HG02981 (cell line): ENCODE data around the gene ZGRF1.
"Not testable (repeated sequence)": the region's sequence is repeated elsewhere in the genome, so short reads cannot be mapped to it uniquely, and the experiment has no call there.

ENCODE experiments used
- ATAC-seq: cut with Tn5 transposase; IDR thresholded peaks from one replicate; pipeline ENCODE4 v1.9.1; 2021; ENCODE audit warnings: mild to moderate bottlenecking, moderate library complexity; ENCODE audit not compliant: unreplicated experiment

The ZGRF1 gene

DNA sequence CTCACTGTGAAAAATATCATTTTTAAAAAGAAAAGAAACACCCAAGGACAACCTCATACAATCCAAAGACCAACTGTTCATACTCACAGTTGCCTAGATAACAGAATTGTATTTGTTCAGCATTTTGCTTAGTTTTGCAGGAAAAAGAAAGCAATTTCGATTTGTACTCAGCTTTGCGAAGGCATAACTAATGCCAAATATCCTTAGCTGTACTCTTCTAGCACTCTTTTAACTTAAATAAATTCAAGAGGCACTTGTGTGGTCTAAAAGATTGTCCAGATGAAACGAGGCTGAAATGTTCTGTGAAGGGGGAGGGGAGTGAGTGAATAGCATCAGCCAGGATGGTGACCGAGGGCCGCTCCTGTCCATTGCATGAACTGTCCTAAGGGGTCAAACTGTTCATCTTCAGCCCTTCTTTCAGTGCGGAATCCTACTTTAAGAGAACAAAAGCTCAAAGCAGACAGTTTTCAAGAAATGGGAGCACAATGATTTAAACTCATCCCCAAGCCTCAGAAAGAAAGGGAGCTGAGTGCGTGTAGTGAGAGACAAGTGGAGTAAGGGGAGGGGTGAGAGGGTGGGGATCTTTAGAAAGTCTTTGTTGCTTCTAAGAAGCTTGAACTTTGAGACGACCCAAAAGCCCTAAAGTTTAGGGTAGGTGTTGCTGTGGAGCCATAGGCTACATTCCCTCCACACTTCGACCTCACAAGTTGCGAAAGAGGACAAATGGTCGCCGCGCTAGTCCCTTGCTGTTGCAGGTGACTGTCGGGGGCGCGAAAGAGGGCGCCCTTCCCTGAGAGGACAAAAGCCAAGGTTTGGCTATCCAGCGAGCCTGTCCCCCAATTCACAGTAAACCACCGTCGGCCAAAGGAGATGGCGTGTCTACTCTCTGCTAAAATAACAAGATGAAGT is 116.8 kb downstream of the ZGRF1 start:
- ATAC-seq: no peak

GRCh38 chr4:112518675-112519074 is 118.0 kb downstream of the ZGRF1 start:
- ATAC-seq: no peak

- no peak for ATAC-seq
These were observed 118.8 kb downstream of the ZGRF1 start for GRCh38 chr4:112517911-112518310.

GRCh38 chr4:112517067-112517634 is 119.6 kb downstream of the ZGRF1 start:
- peak; percentile 15 for ATAC-seq

- ATAC-seq: peak; percentile 20
These were observed 120.1 kb downstream of the ZGRF1 start for GRCh38 chr4:112516471-112517066.

DNA sequence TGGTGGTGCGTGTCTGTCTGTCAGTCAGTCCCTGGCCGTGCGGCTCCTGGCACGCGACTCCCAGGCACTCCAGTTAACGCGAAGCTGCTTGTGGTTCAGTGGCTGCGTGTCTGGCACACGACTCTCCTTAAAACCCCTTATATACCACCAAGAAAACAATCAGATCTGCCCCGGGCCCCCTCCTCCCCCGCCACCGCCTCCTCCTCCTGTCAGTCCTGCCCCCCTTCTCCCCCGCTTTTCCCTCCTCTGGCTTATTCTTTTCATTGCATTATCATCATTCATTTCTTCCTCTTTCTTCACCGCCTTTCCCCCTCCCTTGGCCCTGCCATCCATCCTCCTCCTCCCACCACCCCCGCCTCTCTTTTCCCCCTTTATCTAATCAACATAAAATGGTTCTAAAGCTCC is 120.6 kb downstream of the ZGRF1 start, which contains the start of gene NEUROG2:
Gene NEUROG2, minus strand, starts transcription at position 115 of the 405 bp plus-strand sequence. CDS start 705 bp downstream, outside the sequence.
- ATAC-seq: no peak

GRCh38 chr4:112515198-112516065 is 121.3 kb downstream of the ZGRF1 start:
- peak; percentile 37 for ATAC-seq

- ATAC-seq: peak; percentile 3
These were observed 122.0 kb downstream of the ZGRF1 start for GRCh38 chr4:112514647-112515197.

- ATAC-seq: peak; percentile 1
These were observed 122.6 kb downstream of the ZGRF1 start for GRCh38 chr4:112513971-112514646.

DNA sequence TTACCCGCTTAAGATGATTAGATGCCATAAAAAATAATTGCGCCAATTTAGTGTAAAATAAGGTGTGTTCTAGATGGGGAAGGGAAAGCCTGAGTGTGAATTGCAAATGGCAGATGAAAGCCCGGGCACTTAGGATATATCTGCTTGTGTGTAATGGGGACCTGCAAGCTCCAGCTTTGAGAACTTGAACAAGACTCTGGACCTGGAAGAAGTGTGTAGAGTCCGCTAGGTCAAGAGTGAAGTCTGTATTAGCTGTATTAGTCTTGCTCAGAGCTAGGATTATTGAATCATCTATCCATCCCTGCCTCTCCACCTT is 124.9 kb downstream of the ZGRF1 start:
- ATAC-seq: no peak

- no peak for ATAC-seq
These were observed 125.5 kb downstream of the ZGRF1 start for GRCh38 chr4:112511093-112511802.

DNA sequence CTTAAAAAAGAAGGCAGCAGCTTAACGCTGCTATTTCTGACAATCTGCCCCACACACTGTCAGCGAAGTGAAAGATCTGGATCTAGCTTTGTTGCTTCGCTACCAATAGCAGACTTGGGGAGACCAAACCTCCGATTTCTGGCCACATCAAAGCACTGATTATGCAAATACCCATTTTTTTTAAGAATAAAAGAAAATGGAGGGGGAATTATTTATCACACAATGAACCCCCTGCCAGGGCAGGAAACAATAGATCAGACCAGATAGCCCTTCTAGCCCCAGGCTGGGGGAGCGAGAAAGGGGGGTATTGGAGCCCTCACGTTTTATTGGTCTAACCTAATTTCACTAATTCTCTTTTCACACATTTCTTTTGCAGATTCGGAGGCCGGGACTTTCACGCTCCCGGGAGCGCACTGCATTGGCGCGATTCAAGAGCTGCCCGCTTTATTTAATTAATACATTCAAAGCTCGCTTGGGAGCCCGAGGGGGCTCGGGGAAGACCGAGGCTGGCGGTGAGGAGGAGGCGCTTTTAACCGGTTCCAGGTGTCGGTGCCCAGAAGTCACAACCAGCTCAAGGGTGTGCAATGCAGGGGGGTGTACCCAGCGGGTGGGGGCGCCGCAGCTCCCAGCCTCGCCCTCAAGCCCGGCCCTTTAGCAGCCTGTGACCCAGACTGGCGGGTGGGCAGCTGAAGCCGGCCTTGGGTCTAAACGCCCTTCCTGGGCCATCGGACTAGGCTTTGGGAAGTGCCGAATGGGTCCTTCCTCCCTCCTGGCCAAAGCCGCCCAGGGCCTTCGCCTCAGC is 126.2 kb downstream of the ZGRF1 start:
- no peak for ATAC-seq

GRCh38 chr4:112509243-112510141 is 127.2 kb downstream of the ZGRF1 start:
- ATAC-seq: no peak

GRCh38 chr4:112508356-112508755 is 128.4 kb downstream of the ZGRF1 start:
- no peak for ATAC-seq

DNA sequence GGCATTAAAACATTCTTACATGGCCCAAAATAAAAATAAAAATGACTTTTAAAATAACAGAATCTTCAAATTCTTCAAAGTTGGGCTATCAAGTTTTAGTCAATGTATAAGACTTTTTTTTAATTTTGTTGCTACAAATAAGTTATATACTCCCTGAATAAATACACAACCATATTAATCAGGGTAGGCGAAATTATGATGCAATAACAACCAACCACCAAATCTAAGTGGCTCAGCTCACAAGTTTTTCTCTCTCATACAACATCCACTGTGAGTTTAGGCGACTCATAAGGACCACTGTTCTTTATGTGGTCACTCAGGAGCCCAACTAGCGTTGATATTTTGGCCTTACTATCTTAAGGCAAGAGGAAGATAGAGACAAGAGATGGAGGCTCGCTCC is 131.9 kb downstream of the ZGRF1 start:
- no peak for ATAC-seq

DNA sequence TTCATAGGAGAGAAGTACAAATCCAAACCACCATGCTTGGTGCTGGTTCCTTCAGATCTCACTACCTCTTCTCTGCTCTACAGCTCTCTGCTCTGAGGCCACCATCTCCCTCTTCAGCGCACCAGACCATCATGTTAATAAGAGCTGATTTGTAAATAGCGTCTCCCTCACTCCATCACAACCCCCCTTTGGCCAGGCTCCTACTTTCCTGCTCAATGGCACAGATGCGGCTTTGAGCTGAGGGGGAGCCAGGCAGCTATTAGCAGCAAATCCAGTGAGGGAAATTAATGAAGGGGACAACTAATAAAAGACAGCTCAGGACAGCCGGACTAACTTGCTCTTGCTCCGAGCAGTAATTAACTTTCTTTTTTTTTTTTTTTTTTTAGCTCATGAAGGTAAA is 133.8 kb downstream of the ZGRF1 start:
- no peak for ATAC-seq

DNA sequence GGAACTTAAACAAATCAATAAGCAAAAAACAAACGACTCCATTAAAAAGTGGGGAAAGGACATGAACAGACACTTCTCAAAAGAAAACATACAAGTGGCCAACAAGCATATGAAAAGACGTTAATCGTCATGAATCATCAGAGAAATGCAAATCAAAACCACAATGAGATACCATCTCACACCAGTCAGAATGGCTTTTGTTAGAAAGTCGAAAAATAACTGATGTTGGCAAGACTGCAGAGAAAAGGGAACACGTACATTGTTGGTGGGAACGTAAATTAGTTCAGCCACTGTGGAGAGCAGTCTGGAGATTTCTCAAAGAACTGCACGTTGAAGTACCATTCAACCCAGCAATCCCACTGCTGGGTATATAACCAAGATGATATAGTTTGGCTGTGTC is 144.4 kb downstream of the ZGRF1 start:
- ATAC-seq: no peak

- not testable (repeated sequence) for ATAC-seq
These were observed 145.9 kb downstream of the ZGRF1 start for GRCh38 chr4:112490808-112491207.
